ENCODE data around the gene BACE2.

The BACE2 gene

GRCh38 chr21:41321211-41321907, 153.4 kb downstream of the BACE2 start:
- in situ Hi-C loops (cut with HindIII; ENCODE audit: low pct_unique_long_range_greater_than_20kb, low sequenced_read_pairs), result no loop called here
- DNase-seq (ENCODE audit: low read depth in 1 of 2, low spot score in 1 of 2), result no peak
- TF ChIP-seq JUND (IDR thresholded peaks at IDR 0.05; ENCODE audit: low read depth), result no peak

DNA sequence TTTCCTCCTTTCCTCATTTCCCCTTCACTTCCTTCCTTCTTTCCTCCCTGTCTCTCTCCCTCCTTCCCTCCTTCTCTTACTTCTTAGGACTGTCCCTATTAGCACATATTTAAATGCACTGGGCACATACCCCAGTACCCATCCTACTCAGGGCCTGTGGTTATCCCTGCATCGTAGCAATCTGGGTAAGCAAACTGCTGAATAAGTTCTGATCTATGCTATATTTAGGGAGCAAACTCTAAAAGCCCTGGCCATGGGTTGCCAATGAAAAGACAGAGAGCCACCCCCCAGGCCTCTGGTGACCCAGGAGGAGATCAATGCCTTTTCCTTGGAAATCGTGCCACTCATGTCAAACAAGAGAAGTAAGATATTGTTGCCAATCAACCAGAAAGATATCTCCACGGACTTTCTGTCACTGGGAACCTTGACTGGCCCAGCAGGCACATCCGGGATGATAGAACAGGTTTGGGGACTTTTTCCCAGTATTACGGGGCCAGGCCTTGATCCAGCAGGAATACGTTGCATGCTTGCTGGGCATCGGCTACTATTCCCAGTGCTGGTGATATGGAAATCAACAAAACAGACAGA, 154.0 kb downstream of the BACE2 start:
- TF ChIP-seq JUND (IDR thresholded peaks at IDR 0.05; ENCODE audit: low read depth), result no peak
- in situ Hi-C loops (cut with HindIII; ENCODE audit: low pct_unique_long_range_greater_than_20kb, low sequenced_read_pairs), result no loop called here
- peak in 1 of 2 experiments; percentile 68 for DNase-seq (ENCODE audit: low read depth in 1 of 2, low spot score in 1 of 2)

GRCh38 chr21:41322496-41323382, 154.8 kb downstream of the BACE2 start:
- in situ Hi-C loops (cut with HindIII; ENCODE audit: low pct_unique_long_range_greater_than_20kb, low sequenced_read_pairs), result no loop called here
- TF ChIP-seq JUND (IDR thresholded peaks at IDR 0.05; ENCODE audit: low read depth), result no peak
- peak in 1 of 2 experiments; percentile 49 for DNase-seq (ENCODE audit: low read depth in 1 of 2, low spot score in 1 of 2)

GRCh38 chr21:41325138-41325912, 157.4 kb downstream of the BACE2 start:
- in situ Hi-C loops (cut with HindIII; ENCODE audit: low pct_unique_long_range_greater_than_20kb, low sequenced_read_pairs), result no loop called here
- no peak for DNase-seq (ENCODE audit: low read depth in 1 of 2, low spot score in 1 of 2)
- no peak for TF ChIP-seq JUND (IDR thresholded peaks at IDR 0.05; ENCODE audit: low read depth)

- in situ Hi-C loops (cut with HindIII; ENCODE audit: low pct_unique_long_range_greater_than_20kb, low sequenced_read_pairs), result no loop called here
- no peak for DNase-seq (ENCODE audit: low read depth in 1 of 2, low spot score in 1 of 2)
- no peak for TF ChIP-seq JUND (IDR thresholded peaks at IDR 0.05; ENCODE audit: low read depth)
These were observed 158.6 kb downstream of the BACE2 start for GRCh38 chr21:41326414-41327080.

- in situ Hi-C loops (cut with HindIII; ENCODE audit: low pct_unique_long_range_greater_than_20kb, low sequenced_read_pairs), result no loop called here
- DNase-seq (ENCODE audit: low read depth in 1 of 2, low spot score in 1 of 2), result no peak
- no peak for TF ChIP-seq JUND (IDR thresholded peaks at IDR 0.05; ENCODE audit: low read depth)
These were observed 159.8 kb downstream of the BACE2 start for GRCh38 chr21:41327753-41328152.

- no peak for DNase-seq (ENCODE audit: low read depth in 1 of 2, low spot score in 1 of 2)
- TF ChIP-seq JUND (IDR thresholded peaks at IDR 0.05; ENCODE audit: low read depth), result no peak
- in situ Hi-C loops (cut with HindIII; ENCODE audit: low pct_unique_long_range_greater_than_20kb, low sequenced_read_pairs), result no loop called here
These were observed 161.0 kb downstream of the BACE2 start for GRCh38 chr21:41328660-41329607.

Data from T47D (cell line).